HG03521 (cell line): ENCODE measurements around the gene INSIG1.

Experiments used
- ATAC-seq: cut with Tn5 transposase; IDR thresholded peaks from one replicate; pipeline ENCODE4 v1.9.1; 2021; ENCODE audit warnings: mild to moderate bottlenecking, moderate library complexity; ENCODE audit not compliant: unreplicated experiment

Gene INSIG1

DNA sequence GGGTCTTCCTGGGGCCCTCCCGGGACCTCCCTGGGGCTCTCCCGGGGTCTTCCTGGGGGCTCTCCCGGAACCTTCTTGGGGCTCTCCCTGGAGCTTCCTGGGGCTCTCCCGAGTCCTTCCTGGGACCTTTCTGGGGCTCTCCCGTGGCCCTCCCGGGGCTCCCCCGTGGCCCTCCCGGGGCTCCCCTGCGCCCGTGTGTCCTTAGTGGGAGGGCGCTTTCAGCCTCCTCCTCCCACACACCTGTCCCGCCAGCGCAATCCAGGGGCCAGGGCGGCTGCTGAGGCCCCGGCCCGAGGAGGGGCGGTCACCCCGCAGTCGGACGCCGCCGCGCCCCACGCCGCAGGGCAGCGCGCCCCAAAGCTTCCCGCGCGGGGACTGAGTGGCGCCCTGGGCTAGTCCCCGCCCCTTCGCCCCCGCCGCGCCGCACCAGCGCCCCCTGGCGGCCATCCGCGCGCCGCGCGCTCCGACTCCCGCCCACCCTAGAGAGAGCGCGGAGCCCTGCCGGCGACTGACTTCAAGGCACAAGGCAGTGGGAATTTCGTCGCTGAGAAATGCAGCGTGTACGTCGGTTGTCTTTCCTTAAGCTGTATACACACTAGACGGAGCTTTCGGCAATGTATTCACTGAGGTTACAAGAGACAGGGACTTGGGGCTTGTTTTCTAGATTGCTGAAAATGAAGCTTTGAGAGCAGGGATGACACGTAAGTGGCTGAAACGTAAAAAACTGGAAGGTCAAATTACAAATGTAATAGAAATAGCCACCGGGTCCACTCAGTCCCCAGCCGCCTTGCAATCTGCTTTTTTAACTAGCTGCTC is 47.1 kb downstream of the INSIG1 start:
- ATAC-seq: peak; percentile 92

DNA sequence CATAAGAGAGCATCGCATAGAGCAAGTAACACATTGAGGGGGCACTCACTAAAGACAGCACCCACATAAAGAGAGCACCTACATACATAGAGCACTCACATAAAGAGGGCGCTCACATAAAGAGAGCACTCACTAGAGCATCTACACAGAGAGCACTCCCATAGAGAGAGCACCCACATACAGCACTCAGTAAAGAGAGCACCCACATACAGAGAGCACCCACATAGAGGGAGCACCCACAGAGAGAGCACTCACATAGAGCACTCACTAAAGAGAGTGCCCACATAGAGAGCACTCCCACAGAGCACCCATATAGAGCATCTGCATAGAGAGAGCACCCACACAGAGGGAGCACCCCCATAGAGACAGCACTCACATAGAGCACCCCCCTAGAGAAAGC is 47.8 kb downstream of the INSIG1 start:
- ATAC-seq: no peak

DNA sequence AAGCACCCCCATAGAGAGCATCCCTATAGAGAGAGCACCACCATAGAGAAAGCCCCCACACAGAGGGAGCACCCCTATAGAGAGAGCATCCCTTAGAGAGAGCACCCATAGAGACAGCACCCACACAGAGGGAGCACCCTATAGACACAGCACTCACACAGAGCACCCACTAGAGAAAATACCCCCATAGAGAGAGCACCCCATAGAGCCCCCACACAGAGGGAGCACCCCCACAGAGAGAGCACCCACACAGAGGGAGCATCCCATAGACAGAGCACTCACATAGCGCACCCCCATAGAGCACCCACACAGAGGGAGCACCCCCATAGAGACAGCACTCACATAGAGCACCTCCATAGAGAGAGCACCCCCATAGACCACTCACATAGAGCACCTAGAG is 48.6 kb downstream of the INSIG1 start:
- ATAC-seq: no peak

DNA sequence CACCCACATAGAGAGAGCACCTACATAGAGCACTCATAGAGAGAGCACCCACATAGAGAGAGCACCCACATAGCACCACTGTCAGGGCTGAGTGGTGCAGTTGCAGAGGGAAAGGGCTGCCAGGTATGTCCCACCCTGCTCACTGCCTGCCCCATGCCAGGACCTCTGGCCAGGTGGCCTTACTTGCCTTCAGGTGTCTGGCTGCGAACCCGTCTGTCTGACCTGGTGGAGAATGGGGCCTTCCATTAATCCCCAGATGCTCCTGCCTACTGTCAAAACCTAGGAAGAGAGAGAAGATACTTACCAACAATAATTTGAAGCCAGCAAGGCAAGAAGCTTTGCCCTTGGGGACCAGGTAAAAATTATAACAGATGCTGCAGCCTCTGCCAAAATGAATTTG is 51.1 kb downstream of the INSIG1 start:
- no peak for ATAC-seq

DNA sequence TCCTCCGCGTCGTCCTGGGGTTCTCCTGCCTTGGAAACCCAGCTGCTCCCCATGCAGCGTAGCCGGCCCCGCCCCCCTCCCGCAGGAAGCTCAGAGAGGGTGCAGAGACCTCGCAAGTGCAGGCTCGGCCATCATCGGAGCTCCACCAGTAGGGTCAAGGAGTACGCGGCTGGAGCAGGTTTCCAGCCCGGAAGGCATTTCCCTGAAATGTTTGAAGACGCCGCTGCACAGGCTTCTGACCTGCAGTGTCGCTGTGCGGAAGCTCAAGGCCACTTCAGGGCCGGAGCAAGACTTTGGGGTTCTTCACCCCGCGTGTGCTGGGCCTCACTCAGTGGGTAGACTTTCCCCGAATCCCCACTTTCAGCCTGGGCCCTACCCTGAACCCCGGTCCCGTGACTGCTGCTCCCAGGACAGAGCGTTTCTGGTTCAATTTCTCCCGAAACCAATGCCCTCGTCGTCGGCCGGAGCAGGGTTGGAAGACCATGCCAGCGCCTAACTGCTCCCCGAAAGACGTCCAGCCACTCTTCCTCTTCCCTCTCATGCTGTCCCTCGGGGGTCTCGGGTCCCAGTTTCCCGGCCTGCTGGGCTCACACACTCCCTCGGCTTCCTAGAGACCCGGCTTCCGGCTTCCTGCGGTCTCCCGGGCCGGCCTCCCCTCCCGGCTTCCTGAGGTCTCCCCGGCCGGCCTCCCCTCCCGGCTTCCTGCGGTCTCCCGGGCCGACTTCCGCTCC is 52.1 kb downstream of the INSIG1 start:
- no peak for ATAC-seq

DNA sequence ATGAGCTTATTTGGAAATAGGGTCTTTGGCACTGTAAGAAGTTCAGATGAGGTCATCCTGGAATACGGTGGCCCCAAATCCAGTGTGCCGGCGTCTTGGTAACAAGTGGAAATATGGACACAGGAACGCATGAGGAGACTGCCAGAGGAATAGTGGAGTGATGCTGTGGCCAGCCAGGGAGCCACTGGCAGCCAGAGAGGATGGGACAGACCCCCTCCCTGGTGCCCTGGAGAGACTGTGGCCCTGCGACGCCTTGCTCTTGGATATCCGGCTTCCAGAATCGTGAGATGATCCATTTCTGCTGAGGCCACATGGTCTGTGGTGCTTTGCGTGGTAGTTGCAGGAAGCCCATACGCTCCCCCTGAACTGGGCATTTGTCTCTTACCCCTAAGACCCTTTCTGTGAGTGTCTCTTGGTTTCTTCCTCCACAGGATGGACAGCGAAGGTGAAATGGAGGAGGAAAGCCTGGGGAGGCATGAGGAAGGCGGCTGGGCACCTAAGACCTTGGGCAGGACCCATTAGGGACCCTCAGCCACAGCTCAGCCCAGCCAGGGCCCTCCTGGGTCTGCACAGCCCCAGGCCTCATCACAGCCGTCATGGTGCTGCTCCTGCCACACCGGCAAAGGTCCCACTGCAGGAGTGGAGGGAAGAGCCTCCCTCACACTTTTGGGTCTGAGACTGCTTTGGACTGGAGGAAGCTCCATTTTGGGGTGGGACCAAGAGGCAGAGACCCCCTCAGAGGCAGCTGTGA is 53.6 kb downstream of the INSIG1 start:
- no peak for ATAC-seq

DNA sequence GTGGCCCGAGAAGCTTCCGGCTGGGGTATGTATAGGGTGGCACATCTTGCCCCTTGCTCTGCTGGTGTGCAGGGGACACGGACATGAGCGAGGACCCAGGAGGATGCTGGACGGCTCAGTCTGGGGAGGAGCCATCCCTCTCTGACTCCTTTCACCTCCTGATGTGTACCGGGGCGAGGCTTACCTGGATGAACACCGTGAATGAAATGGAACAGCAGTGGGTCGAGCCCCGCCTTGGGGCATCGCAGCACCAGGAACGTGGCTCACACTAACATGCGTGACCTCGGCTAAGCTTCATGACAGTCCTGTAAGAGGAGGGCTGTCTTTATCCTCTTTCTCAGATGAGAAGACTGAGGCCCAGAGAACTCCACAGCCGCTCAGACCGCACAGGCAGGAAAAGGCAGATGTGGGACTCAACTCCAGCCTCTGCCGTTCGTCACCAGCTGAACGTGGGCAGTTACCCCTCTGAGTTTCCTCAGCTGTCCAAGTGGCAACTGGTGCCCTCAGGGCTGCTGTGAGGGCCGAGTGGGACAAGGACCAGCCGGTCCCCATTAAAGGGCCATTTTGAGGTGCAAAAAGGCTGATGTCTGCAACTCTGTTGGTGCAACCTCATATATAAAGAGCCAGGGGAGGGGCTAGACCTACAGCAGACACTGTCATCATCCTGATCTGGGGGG is 54.5 kb downstream of the INSIG1 start:
- no peak for ATAC-seq

DNA sequence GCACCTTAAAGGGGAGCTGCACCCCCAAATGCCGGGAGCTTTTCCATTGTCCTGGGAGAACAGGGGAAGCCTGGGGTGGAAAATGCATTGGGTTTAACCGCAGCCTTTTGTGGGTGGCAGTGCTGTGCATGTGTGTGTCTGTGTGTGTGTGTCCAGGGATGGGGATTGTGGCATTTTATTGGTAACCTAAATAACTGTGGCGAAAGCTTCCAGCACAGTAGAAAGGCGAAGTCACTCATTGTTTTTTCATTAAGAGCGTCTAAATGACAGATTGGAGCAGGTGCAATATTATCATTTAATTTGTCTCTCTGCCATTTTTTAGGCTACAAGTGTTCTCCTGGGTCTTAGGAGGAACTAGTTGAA is 55.1 kb downstream of the INSIG1 start:
- ATAC-seq: no peak

DNA sequence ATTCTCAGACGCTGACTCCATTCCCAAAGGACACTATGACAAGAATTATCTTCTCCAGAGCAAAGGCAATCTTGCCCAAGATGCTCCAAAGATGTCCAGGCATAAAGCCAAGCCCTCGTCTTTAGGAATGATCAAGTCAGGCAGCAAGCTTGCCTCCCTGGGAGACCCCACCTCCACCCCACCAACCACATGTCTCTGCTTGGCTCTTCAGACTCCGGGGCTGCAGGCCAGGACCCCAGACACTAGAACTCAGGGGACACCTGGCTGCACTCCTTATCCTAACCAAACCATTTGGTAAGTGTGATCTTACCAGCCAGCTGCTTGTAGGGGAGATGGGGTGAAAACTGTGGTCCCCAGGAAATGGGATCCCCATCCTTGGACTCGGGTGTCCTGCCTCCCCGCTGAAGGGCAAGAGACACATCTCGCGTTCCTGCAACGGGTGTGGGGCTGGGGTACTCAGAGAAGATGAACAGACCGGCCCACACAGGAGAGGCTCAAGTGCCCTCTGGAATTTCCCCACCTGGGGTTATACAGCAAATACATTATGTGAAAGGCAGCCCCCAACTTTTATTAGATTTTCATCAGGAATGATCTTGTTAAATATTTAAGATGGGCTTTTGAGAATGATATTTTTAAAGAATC is 55.7 kb downstream of the INSIG1 start:
- ATAC-seq: no peak

DNA sequence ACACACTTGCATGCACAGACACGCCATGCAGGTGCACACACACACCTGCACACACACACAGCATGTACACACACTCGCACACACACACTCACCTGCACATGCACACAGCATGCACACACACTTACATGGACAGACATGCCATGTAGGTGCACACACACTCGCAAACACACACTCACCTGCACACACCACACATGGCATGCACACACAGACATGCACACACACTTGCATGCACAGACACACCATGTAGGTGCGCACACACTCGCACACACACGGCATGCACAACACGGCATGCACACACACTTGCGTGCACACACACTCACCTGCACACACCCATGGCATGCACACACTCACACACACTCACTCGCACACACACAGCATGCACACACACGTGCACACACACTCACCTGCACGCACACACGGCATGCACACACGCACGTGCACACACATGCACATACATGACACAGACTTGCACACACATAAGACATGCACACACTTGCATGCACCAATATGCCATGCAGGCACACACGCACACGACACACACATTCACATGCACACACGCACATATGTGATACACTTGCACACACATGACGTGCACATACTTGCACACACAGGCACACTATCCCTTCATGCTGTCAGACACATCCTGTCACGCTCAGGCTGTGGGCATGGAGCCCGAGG is 56.8 kb downstream of the INSIG1 start:
- ATAC-seq: no peak

DNA sequence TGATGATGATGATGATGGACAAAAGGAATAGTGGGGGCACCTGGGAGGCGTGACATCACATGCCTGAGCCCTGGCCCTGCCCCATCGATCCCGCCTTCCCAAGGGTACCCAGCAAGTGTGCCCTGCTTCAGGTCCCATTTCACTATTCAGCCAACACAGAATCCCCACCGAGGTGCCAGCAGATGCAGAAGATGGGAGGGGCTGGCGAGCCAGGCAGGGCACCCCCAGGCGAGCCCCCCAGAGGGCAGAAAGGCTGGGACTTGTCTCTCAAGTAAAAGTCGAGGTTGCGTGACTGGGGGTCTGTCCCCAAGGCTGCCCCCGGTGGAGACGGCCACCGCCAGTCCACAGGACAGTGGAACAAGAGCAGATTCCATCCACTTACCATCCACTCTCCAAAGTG is 57.5 kb downstream of the INSIG1 start:
- no peak for ATAC-seq

DNA sequence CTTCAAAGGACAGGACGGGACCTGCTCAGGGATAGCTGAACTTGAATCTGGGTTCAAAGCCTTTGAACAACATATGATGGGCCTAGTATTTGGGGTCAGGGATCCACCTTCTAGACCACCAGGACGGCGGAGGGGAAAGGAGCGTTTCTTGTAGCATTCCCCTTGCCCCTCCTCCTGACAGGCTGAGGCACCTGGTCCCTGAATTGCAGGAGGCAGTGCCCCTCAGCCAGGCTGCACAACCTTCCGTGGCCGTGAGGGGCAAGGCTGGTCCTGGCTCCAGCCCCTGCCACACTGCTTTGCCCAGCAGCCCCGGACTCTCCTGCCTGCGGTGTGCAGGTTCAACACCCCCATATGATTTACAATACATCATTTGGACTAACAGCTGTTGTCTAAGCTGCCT is 58.1 kb downstream of the INSIG1 start:
- no peak for ATAC-seq

DNA sequence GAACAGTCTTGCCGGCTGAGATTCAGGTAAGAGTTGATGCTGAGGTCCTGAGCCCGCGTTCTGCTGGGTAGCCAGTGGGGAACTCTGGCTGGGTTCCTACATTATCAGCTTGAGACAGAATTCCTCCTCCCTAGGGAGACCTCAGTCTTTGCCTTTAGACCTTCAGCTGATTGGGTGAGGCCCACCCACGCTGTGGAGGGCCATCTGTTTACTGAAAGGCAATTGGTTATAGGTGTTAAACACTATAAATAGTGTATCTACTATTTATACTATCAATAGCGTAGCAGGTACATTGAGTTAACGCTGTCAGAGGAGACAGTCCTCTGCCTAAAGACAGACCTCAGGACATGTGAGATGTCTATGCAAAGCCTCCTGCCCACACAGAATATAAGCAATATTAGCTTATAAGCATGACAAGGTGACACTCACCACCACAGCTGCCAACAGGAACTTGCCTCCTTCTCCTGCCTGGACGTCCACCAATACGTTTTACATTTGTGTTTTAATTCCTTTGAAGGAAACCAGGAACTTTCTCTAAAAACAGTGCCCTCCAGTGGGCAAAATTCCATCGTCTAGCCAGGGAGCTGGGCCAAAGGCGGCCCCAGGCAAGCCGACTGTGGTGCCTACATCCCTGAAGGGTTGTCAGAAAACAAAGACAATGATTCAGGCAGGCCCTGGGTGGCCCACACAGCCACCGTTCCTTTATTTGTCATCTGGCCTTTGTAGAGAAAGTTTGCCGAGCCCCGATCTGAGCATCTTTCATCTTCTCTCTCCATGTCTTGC is 58.8 kb downstream of the INSIG1 start:
- ATAC-seq: no peak

DNA sequence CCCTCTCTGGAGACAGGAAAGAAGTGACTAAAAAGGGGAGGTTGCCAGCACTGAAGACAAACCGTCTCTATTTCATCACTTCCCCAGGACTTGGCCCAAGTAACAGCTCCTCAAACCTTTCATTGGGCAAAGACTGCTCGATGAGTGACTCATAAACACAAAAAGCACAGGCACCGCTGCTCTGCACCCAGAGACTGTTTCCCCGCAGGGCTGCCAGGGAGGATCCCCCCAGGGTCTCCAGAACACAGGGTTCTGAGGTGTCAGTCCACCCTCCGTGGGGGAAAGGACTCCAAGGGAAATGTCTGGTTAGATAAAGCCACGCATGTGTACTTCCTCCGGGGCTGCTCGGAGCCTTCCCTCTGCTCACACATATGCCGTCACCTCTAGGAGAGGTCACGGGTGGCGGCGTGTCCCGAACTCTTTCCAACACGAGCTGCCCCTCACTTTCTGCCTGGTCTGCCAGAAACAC is 59.9 kb downstream of the INSIG1 start:
- no peak for ATAC-seq

DNA sequence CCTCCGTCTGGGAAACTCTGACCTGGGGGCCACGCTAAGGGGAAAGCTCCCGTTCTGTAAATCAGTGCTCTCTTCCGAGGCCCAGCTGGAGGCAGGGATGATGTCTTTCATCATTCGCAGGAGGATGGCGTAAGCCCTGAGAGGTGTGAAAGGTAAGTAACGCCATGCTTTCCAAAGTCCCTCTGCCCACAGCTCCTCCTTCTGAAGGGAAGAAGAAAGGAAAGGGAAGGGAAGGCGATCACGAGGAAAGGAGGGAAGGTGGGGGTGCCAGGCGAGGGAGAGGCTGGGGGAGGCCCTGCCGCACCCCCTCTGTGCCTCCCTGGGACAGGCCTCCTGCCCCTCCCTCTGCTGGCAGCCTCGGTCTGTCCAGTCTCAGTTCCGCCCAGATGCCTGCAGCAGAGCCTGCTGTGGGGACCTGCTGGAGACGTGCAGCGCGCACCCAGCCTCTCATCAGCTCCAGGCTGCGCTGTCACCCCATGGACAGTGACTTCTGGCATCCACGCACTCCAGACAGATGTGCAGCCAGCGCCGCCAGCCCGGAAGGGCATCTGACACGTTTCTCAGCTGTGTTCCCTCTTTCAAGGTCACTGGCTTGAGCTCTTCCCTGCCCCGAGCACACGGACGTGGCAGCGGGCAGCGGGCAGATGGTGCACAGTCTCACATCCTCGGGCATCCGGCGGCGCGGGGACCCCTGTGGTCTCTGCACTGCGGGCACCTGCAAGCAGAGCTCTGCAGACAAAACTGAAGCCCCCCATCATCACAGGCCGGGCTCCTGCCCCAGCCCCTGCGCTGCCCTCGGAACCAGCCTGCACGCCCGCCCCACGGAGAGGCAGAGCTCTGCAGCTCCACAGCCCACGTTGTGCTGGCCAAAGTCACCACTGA is 60.6 kb downstream of the INSIG1 start:
- ATAC-seq: no peak

DNA sequence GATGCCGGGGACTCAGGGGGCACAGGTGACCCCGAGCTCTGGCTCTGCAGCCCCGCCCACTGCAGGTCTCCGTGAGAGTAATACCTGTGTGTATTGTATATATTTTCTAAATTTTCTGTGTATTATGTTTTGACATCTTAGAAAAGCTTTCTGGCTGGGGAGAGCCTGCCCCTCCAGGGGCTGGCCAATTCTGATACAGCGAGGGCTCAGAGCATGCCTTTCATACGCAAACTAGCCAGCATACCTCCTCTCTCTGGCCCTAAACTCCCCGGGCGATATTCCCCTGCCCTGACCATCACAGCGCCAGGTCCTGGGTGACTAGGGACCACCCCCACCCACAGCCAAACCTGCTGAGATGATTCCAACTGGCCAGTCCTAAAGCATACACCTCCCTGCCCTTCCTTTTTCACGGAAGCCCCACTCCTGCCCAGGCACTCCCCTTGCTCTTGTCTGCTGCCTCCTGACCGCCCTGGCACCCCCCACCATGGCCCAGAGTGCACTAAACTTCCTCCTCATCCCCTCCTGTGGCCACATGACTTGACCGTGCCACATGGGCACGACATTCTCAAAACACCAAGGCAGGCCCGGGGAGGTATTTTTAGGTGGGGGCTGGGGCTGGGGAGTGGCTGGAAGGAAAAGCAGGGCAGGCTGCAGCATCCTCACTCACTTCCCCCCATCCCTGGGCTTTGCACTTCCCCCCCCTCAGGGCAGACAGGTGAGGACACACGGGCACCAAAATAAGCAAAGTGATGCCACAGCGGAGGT is 61.5 kb downstream of the INSIG1 start:
- no peak for ATAC-seq
